HepG2 (cell line): ENCODE data around the gene DAO. TPM values are rescaled to one million over a fixed set of nuclear protein-coding genes. Genes with fewer than 3 reads are reported as not detected.

ENCODE experiments used
- ATAC-seq: fragments of 200-7000 bp; cut with Tn5 transposase; 3 replicates; pipeline ENCODE4 v1.9.1; 2020; ENCODE audit warnings: mild to moderate bottlenecking, moderate library complexity
- BruUV-seq: library from RNA; stranded (reverse); fragments of 400-500 nt; replicated peaks from 2 replicates; lab custom pipeline; 2021; lab: Mats Ljungman, UMichigan
- CTCF ChIA-PET: fragments of 300-600 bp; formaldehyde crosslinking; extraction: SDS; loops from one replicate; lab custom pipeline; 2021; ENCODE audit warnings: low total read pairs, inconsistent platforms, low intra/inter-chr PET ratio; lab: Yijun Ruan, JAX
- POLR2A ChIA-PET: fragments of 350-600 bp; sonication (Branson Sonifier 250); formaldehyde crosslinking; loops from one replicate; lab custom pipeline; 2020; ENCODE audit warnings: antibody characterized with exemption, inconsistent platforms; lab: Yijun Ruan, JAX
- DNase-seq: peaks from one replicate; pipeline ENCODE4 v3.0.0-alpha.2; 2015; ENCODE audit warnings: low spot score
- FAIRE-seq: peaks from 3 replicates; lab custom pipeline; 2011; peaks lifted over from hg19 to GRCh38; lab: Jason Lieb, UNC
- H2AFZ ChIP-seq: one replicate; pipeline ENCODE4 v1.6.1; 2011; ENCODE audit warnings: low read length, inconsistent platforms
- H3K27ac ChIP-seq: fragments of 300-600 bp; 3 replicates; pipeline ENCODE4 v1.8.0; 2011; ENCODE audit warnings: mixed run types, mild to moderate bottlenecking, mixed read lengths, low read length, inconsistent platforms; ENCODE audit not compliant: insufficient read depth; ENCODE audit errors: extremely low read length
- H3K27me3 ChIP-seq, 2 experiments: fragments of 200-600 bp in 1 of 2; 2 replicates in 1 of 2; 3 replicates in 1 of 2; pipeline versions ENCODE4 v1.6.0 to v1.8.0; 2011; ENCODE audit warnings: low read length in 2 of 2, mild to moderate bottlenecking in 2 of 2, moderate library complexity in 2 of 2, inconsistent platforms in 1 of 2; ENCODE audit not compliant: insufficient read depth in 2 of 2, control insufficient read depth in 1 of 2
- H3K36me3 ChIP-seq, 2 experiments: fragments of 200-600 bp in 1 of 2; replicated peaks in 1 of 2; 2 replicates in 1 of 2; 3 replicates in 1 of 2; pipeline versions ENCODE4 v1.5.1 to v1.8.0; 2011; ENCODE audit warnings: low read length in 2 of 2, inconsistent platforms in 1 of 2; ENCODE audit not compliant: insufficient read depth in 2 of 2, control insufficient read depth in 1 of 2
- H3K4me1 ChIP-seq: 2 replicates; pipeline ENCODE4 v1.5.1; 2012; ENCODE audit warnings: low read length, inconsistent platforms; ENCODE audit not compliant: insufficient read depth
- H3K4me2 ChIP-seq: 2 replicates; pipeline ENCODE4 v1.6.0; 2011; ENCODE audit warnings: low read depth, low read length, inconsistent platforms
- H3K4me3 ChIP-seq, 3 experiments: fragments of 200-600 bp in 1 of 3; sonication (generic), shearing (Covaris generic) in 1 of 3; replicated peaks in 1 of 3; 2 replicates each; pipeline ENCODE4 v1.5.1; 2011 to 2016; ENCODE audit warnings: low read length in 3 of 3, inconsistent platforms in 2 of 3, low read depth in 2 of 3, mild to moderate bottlenecking in 2 of 3, control low read depth in 1 of 3, mixed read lengths in 1 of 3; ENCODE audit not compliant: insufficient read depth in 1 of 3
- H3K79me2 ChIP-seq: one replicate; pipeline ENCODE4 v1.6.1; 2011; ENCODE audit warnings: low read length, inconsistent platforms; ENCODE audit not compliant: insufficient read depth
- H3K9ac ChIP-seq: 2 replicates; pipeline ENCODE4 v1.6.0; 2011; ENCODE audit warnings: mild to moderate bottlenecking, low read depth, low read length, inconsistent platforms; ENCODE audit not compliant: insufficient read depth
- H3K9me3 ChIP-seq: 2 replicates; pipeline ENCODE4 v1.5.1; 2012; ENCODE audit warnings: mild to moderate bottlenecking, low read length
- H4K20me1 ChIP-seq: 2 replicates; pipeline ENCODE4 v1.6.0; 2011; ENCODE audit warnings: inconsistent platforms, mild to moderate bottlenecking, low read length, moderate library complexity; ENCODE audit not compliant: insufficient read depth
- GRHL1 ChIP-seq: sonication (generic); formaldehyde crosslinking; conservative IDR thresholded peaks from 2 replicates; pipeline ENCODE4 v1.8.0; 2022; ENCODE audit warnings: missing genetic modification reagents
- IKZF5 ChIP-seq: IDR thresholded peaks from 2 replicates; pipeline ENCODE4 v1.6.1; 2018; ENCODE audit warnings: missing genetic modification reagents, mild to moderate bottlenecking, missing compliant biosample characterization
- RFX1 ChIP-seq: fragments of 450-650 bp; IDR thresholded peaks from 2 replicates; pipeline ENCODE4 v1.6.1; 2017
- ZFP1 ChIP-seq: IDR thresholded peaks from 2 replicates; pipeline ENCODE4 v1.6.1; 2016
- whole genome bisulfite sequencing: methylation state at CpG from one replicate; pipeline ENCODE4 v1.1.6; 2017; ENCODE audit warnings: low lambda C conversion rate; 5-methylcytosine and 5-hydroxymethylcytosine counted together
- in situ Hi-C: cut with HindIII; loops from 2 replicates; pipeline ENCODE4 v1.10.0; 2017; ENCODE audit warnings: low pct_unique_long_range_greater_than_20kb; ENCODE audit not compliant: extremely low pct_ligation_motif_present
- intact Hi-C: fragments of 100-400 bp; cut with micrococcal nuclease; formaldehyde crosslinking; loops from one replicate; pipeline ENCODE4 v1.10.0; 2022; ENCODE audit not compliant: unreplicated experiment
- polyA plus RNA-seq, 8 experiments: library from polyadenylated mRNA; depleted of rRNA in 3 of 8; stranded (reverse) in 7 of 8; unstranded in 1 of 8; fragments of >200 nt; fragmentation: Illumina TruSeq in 4 of 8; extraction: Trizol in 4 of 8; gene quantifications; 2 replicates each; pipeline versions ENCODE4 v1.2.1 to v1.2.3, GENCODE V29; 2011 to 2016; ENCODE audit warnings: low read depth in 4 of 8, missing spikeins in 1 of 8, mixed read lengths in 1 of 8; ENCODE audit not compliant: insufficient read depth in 1 of 8
- total RNA-seq, 5 experiments: library from RNA; depleted of rRNA; stranded (reverse); fragments of >200 nt; fragmentation: Illumina TruSeq; extraction: Trizol; gene quantifications; 2 replicates each; pipeline ENCODE4 v1.2.3, GENCODE V29; 2016; ENCODE audit warnings: low read depth in 1 of 5
- TF ChIP-seq, protein P1 (sequence below): fragments of 450-650 bp; IDR thresholded peaks from 2 replicates; pipeline ENCODE4 v1.6.1; 2016
- TF ChIP-seq, protein P2 (sequence below): sonication (generic); formaldehyde crosslinking; IDR thresholded peaks from 2 replicates; pipeline ENCODE4 v1.4.0; 2020; ENCODE audit warnings: missing genetic modification reagents
- TF ChIP-seq, protein P3 (sequence below): sonication (generic); formaldehyde crosslinking; IDR thresholded peaks from 2 replicates; pipeline ENCODE4 v1.9.0; 2021; ENCODE audit warnings: missing genetic modification reagents, borderline replicate concordance

DAO gene
- total and polyA plus RNA-seq, 2 of the 13 experiments (the other 11 are each of a cell fraction or from before 2014, with no cell fraction given), result 0.34 to 0.82 TPM

DNA sequence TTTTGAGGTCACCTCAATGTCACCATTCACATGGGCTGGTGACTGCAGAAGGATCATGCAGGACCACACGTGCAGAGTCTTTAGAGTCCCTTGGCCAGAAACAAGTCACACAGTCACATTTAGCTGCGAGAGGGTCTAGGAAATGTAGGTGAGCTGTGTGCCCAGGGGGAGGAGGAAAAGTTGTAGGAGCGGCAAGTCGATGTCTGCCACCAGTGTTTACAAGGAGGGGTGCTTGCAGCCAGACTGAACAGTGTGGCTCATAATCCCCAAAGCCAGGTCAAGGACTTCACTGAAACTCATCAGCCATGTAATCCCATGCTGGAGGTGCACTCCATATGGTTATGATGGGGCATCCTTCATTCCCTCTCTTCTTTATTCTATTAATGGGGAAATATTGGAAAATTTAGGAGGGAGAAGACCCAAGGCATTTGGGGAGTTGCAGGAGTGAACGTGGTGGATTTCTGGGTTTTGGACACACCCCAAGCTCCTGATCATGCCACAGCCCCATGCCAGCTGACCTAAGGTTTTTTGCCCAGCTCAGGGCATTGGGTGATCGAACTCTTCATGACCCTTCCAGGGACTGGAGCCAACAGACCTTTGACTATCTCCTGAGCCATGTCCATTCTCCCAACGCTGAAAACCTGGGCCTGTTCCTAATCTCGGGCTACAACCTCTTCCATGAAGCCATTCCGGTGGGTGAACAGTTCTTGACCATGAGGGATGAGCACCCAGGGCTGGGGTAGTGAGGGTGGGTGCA, 7.2 kb downstream of the DAO start:
- POLR2A ChIA-PET, result no interaction called here
- no peak for TF ChIP-seq GRHL1 (CRISPR knock-in tag)
- TF ChIP-seq, protein P1, sequence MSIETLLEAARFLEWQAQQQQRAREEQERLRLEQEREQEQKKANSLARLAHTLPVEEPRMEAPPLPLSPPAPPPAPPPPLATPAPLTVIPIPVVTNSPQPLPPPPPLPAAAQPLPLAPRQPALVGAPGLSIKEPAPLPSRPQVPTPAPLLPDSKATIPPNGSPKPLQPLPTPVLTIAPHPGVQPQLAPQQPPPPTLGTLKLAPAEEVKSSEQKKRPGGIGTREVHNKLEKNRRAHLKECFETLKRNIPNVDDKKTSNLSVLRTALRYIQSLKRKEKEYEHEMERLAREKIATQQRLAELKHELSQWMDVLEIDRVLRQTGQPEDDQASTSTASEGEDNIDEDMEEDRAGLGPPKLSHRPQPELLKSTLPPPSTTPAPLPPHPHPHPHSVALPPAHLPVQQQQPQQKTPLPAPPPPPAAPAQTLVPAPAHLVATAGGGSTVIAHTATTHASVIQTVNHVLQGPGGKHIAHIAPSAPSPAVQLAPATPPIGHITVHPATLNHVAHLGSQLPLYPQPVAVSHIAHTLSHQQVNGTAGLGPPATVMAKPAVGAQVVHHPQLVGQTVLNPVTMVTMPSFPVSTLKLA, result peak; percentile 65
- no peak for TF ChIP-seq RFX1
- TF ChIP-seq IKZF5 (CRISPR knock-in tag), result no peak
- TF ChIP-seq, protein P2, sequence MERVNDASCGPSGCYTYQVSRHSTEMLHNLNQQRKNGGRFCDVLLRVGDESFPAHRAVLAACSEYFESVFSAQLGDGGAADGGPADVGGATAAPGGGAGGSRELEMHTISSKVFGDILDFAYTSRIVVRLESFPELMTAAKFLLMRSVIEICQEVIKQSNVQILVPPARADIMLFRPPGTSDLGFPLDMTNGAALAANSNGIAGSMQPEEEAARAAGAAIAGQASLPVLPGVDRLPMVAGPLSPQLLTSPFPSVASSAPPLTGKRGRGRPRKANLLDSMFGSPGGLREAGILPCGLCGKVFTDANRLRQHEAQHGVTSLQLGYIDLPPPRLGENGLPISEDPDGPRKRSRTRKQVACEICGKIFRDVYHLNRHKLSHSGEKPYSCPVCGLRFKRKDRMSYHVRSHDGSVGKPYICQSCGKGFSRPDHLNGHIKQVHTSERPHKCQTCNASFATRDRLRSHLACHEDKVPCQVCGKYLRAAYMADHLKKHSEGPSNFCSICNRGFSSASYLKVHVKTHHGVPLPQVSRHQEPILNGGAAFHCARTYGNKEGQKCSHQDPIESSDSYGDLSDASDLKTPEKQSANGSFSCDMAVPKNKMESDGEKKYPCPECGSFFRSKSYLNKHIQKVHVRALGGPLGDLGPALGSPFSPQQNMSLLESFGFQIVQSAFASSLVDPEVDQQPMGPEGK (CRISPR knock-in tag), result no peak
- no peak for TF ChIP-seq ZFP1
- TF ChIP-seq, protein P3, sequence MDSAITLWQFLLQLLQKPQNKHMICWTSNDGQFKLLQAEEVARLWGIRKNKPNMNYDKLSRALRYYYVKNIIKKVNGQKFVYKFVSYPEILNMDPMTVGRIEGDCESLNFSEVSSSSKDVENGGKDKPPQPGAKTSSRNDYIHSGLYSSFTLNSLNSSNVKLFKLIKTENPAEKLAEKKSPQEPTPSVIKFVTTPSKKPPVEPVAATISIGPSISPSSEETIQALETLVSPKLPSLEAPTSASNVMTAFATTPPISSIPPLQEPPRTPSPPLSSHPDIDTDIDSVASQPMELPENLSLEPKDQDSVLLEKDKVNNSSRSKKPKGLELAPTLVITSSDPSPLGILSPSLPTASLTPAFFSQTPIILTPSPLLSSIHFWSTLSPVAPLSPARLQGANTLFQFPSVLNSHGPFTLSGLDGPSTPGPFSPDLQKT (CRISPR knock-in tag), result no peak
- FAIRE-seq (no peak), ATAC-seq (no peak), DNase-seq (no peak)
- intact Hi-C loops (no loop called here), in situ Hi-C loops (loop anchor here (10.0 kb wide), 1 partner anchor 208 kb away; the partner anchor contains the start of genes ALKBH2 and UNG)
- Histone ChIP-seq H3K9me3 (peaks cover 9% of the 10 kb centered on the region; the same call in 1 of the 2 replicates), H3K9ac (no peak overlapping the region), H3K4me2 (no peak overlapping the region), H3K4me3 (no peak overlapping the region), H2AFZ (no peak overlapping the region), H3K79me2 (no peaks in the 10 kb centered on the region), H3K4me1 (no peaks in the 10 kb centered on the region), H3K27me3 (no peaks in the 10 kb centered on the region), H3K27ac (no peak overlapping the region), H3K36me3 (no peaks in the 10 kb centered on the region), H4K20me1 (no peaks in the 10 kb centered on the region)
- CTCF ChIA-PET, result no interaction called here
- WGBS, result 34% methylated on average over 9 of the region's 9 CpGs
- BruUV-seq, result no TSS peak
